ENCODE measurements around the gene ZNF575. TPM values are rescaled to one million over a fixed set of nuclear protein-coding genes. Genes with fewer than 3 reads are reported as not detected.

ZNF575 gene
- total RNA-seq, 1 donor from 2014 or later = 1.7 TPM

Other genes starting within 250 kb of the ZNF575 start
- 1.4 TPM for gene CD177, start 179.5 kb upstream of the ZNF575 start, total RNA-seq
- gene TEX101, start 118.3 kb upstream of the ZNF575 start, total RNA-seq = not detected
- not detected for gene LYPD3, start 67.6 kb upstream of the ZNF575 start, total RNA-seq
- gene PHLDB3, start 28.4 kb upstream of the ZNF575 start, total RNA-seq = 7.3 TPM
- gene ETHE1, start 6.0 kb upstream of the ZNF575 start, total RNA-seq = 12.2 TPM
- gene XRCC1, start 42.3 kb downstream of the ZNF575 start, total RNA-seq = 17.9 TPM
- gene PINLYP, start 42.6 kb downstream of the ZNF575 start, total RNA-seq = 1.7 TPM
- gene IRGQ, start 62.9 kb downstream of the ZNF575 start, total RNA-seq = 30.2 TPM
- 11.5 TPM for gene ZNF576, start 63.4 kb downstream of the ZNF575 start, total RNA-seq
- gene SRRM5, start 78.9 kb downstream of the ZNF575 start, total RNA-seq = 0.38 TPM
- gene ZNF428, start 86.4 kb downstream of the ZNF575 start, total RNA-seq = 35.6 TPM
- 5.7 TPM for gene CADM4, start 106.7 kb downstream of the ZNF575 start, total RNA-seq
- gene PLAUR, start 137.0 kb downstream of the ZNF575 start, total RNA-seq = 6.2 TPM
- not detected for gene IRGC, start 182.9 kb downstream of the ZNF575 start, total RNA-seq
- gene SMG9, start 221.8 kb downstream of the ZNF575 start, total RNA-seq = 17.2 TPM
- gene KCNN4, start 247.8 kb downstream of the ZNF575 start, total RNA-seq = 0.43 TPM

All from cardiac septum (tissue), 1 donor.